HG02938 (cell line): ENCODE measurements around the gene SART3.
"Not testable (repeated sequence)": the region's sequence is repeated elsewhere in the genome, so short reads cannot be mapped to it uniquely, and the experiment has no call there.

Experiments used
- ATAC-seq: cut with Tn5 transposase; IDR thresholded peaks from one replicate; pipeline ENCODE4 v1.9.1; 2021; ENCODE audit warnings: mild to moderate bottlenecking, moderate library complexity; ENCODE audit not compliant: unreplicated experiment

The SART3 gene

DNA sequence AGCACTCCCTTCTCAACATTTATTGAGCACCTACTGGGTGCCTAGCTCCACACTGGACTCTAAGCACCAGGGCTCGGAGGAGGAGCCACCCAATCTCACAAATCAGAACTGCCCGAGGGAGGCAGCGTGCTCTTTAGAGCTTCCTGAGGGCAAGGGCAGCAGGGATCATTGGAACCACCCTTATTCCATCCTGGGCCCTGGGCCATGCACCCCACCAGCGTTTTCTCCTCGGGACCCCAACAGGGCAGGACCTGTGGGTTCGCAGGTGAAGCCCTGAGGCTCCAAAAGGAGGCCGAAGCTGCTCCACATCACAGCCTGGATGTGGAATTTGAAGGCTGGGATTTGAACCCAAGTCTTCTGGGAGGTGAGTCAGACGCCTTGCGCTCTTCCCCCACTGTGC lies 21.5 kb upstream of the SART3 start:
- no peak for ATAC-seq

DNA sequence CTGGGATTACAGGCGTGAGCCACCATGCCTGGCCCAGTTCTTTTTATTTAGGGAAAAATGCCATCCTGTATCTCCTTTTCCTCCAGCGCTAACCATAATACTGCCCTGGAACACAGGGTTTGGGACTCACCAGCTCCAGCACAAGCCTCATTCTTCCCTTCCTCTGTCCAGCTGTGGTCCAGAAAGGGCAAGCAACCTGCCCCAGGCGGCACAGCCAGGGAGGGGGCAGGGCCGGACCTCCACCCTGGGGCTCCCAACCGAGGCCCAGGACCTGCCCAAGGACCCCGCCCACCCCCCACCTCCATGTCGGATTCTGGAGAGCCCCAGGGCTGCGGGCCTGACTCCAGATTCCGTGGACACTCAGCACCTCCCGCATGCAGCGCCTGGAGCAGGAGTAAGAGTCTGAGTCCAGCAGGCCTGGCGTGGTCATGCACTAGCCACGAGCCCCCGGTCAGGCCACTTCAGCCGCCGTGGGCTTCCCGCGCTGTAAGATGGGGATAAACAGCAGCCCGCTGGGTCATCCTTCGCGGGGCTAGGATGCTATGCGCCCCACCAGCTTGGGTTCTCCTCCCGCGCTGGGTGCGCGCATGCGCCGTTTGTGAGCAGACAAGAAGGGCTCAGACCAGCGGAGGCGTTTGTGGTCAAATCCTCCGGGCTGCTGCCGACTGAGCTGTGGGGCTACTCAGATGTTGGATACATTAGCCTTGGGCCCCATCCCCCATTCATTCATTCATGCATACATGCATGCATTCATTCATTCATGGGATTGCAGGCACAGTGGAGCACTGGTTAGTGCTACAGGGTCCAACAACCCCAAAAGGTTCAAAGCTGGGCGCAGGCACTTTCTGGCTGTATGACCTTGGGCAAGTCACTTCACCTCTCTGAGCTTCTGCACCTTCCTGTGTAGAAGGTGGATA lies 20.6 kb upstream of the SART3 start:
- ATAC-seq: no peak

DNA sequence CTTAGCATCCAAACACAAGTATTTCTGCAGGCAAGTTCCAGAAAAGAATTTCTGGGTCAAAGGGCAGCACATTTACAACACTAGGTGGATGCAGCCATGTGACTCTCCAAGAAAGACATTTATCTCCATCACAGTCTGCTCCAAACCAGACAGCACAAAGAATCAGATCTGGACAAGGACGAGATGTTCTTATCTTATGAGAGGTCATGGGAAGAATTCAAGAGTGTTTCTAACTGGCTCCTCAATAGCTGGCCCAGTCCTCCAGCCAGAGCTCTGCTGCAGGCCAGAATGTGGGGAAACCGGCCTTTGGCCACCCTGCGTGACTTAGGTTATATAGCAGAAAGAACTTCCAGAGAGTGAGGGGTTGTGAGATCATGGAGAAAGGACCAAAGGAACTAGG lies 19.6 kb upstream of the SART3 start:
- no peak for ATAC-seq

DNA sequence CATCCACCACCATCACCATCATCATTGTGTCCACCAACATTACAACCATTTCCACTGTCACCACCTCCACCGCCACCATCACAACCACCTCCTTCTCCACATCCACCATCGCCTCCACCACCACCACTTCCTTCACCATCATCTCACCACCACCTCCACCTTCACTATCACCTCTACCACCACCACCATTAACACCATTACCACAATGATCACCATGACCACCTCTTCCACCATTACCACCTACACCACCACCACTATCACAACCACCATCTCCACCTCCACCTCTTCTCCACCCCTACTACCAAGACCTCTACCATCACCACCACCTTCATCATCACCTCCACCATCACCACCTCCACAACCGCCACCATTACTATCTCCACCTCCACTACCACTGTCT lies 17.8 kb upstream of the SART3 start:
- ATAC-seq: no peak

DNA sequence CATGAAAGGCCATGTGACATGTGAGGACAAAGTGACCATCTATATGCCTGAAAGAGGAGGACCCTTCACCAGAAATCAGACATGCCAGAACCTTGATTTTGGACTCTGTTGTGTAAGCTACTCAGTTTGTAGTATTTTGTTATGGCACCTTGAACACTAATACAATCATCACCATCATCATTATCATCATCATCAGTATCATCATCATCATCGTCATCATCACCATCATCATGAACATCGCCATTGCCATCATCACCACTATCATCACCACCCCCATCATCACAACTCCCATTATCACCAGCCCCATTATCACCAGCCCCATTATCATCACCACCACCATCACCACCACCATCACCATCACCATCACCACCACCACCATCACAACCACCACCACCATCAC lies 17.3 kb upstream of the SART3 start:
- ATAC-seq: no peak

DNA sequence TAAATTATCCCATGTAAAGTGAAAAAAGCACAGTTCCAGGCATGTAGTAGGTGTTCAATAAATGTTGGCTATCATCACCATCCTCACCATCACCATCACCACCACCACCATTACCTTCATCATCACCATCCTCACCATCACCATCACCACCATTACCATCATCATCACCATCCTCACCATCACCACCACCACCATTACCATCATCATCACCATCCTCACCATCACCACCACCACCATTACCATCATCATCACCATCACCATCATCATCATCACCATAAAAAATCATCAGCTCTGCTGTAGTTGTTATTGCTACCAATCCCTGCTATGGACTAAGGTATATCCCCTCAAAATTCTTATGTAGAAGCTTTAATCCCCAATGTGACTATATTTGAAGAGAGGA lies 16.5 kb upstream of the SART3 start:
- no peak for ATAC-seq

DNA sequence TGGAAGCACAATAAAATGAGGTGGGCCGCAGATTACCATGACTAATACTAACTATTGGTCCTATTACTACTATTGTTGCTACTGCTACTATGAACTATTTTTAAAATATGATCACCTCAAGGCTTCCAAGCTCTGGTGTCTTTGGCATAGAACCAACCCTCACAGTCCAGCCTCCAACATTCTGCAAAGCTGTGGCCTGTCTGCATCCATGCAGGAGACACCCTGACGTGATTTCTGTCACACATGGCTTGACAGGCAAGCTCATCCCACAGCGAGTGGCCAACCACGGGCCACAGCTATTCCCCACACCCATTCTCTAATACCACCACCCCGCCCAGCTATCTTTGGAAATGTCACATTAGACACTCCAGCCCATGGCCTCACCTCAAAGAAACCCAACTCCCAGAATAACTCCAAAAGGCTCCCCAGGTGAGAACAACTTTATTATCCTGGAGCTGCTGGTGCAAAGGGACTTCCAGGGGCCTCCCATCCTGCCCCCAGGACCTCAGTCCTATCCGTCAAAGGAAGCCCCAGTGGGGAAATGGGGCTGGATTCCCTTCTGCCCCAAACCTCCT lies 15.8 kb upstream of the SART3 start:
- no peak for ATAC-seq

DNA sequence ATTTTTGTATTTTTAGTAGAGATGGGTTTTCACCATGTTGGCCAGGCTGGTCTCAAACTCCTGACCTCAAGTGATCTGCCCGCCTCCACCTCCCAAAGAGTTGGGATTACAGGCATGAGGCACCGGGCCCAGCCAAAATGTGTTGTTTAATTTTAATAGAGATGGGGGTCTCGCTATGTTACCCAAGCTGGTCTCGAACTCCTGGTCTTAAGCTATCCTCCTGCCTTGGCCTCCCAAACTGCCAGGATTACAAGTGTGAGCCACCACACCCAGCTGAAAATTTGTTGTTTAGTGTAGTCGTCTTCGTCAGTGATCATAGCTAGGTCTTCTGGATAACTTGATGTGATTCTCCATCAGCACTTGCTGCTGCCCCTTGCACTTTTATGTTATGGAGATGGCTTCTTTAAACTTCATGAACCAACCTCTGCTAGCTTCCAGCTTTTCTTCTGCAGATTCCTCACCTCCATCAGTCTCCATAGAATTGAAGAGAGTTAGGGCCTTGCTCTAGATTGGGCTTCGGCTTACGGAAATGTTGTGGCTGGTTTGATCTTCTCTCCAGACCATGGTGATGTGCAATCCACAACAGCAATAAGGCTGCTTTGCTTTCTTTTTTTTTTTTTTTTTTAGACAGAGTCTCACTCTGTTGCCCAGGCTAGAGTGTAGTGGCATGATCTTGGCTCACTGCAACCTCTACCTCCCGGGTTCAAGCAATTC lies 14.4 kb upstream of the SART3 start:
- ATAC-seq: no peak

DNA sequence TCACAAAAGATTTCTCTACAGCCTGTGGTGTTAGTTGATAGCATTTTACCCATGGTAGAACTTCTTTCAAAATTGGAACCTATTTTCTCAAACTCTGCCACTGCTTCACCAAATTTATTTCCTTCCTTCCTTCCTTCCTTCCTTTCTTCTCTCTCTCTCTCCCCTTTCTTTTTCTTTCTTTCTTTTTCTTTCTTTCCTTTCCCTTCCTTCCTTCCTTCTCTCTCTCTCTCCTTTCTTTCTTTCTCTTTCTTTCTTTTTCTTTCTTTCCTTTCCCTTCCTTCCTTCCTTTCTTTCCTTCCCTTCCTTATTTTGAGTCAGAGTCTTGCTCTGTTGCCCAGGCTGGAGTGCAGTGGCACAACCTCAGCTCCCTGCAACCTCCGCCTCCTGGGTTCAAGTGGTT lies 13.3 kb upstream of the SART3 start:
- not testable (repeated sequence) for ATAC-seq

DNA sequence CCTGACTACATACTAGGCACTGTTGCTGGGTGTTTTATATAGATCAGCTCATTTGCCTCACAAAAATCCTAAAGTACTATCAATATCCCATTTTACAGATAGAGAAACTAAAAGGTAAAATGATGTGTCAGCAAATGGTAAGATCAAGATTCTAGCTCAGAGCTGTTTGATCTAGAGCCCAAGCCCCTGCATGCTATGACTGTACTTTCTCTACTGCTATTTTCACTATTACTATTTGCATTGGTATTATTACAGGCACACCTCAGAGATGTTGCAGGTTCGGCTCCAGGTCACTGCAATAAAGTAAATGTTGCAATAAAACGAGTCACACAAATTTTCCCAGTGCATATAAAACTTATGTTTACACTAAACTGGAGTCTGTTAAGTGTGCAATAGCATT lies 12.3 kb upstream of the SART3 start:
- ATAC-seq: no peak

DNA sequence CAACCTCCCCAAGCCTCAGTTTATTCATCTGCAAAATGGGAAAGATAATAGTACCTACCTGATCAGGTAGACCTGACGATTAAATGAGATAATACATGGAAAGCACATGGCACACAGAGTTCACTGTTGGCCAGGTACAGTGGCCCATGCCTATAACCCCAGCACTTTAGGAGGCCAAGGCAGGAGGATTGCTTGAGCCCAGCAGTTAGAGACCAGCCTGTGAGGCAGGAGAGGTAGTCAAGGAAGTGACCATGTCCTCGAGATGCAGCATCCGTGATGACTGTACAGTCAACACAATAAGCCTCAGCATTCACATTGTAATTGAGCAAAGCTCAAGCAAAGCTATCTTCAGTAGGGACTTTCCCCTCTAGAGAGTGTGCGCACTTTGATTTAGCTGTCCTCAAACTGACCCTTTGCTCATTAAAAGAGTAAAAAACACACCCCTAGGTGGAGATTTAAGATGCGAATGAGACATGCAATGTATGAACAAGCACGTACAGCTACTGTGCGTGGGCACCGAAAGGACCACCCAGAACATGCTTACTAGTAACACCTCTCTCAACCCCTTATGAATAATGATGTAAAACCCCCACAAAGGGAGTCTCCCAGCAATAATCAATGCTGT lies 11.3 kb upstream of the SART3 start:
- ATAC-seq: no peak

DNA sequence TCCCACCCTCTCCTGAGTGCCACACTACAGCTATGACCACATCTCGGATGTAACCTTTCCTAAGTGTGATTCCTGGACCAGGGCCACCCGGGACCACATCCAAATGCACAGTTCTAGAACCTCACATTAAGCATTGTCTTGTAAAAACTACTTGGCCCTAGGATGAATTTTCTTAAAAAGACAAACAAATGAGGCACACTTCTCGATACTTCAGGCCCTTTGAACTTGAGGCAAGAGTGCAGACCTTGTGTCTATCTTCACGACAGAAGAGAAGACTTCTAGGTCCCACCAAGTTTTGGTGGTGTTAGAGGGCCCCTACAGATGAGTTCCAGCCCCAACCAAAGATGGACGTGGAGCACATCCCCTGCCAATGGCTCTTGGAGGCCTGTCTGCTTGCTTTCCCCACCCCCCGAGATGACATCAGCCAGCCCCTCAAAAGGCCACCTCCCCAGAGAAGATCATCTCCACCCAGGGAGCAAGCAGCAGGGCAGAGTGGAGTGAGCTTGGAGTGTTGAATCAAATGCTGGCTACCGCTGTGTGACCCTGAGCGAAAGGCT lies 10.7 kb upstream of the SART3 start:
- no peak for ATAC-seq

DNA sequence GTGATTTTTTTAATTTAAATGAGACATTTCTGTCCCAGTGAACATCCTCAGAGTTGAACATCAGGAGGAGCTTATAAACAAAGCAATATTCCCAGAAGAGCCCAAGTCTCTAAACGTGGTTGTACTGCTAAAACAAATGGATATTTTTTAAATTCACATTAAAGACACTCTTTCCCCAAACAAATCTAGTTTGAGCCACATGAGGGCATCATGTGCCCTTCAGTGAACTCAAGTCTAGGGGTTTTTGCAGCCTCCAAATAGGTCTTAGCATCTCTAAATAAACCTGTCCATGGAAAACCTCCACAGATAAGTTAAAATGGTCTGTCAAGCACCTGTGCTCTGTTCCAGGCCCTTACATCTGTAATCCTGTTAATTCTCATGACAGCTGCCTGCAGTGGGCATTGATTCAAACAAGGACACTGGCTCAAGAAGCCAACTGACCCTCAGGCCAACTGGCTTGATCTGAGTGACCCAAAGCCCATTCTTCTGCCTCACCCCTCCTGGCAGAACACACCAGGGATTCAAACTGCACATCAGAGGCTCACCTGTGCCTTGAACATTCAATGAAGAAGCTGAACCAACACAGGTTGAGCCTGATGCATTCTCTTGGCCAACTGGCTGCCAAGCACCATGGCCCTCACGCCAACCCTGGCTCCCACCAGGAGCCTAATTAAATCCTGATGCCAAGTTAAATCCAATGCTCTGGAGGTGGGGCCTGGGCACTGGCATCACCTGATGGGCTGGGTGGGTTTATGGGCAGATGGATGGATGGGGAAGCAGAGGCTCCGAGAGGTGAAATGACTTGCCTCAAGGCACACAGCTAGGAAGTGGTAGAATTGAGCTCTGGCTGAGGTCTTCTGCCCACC lies 10.0 kb upstream of the SART3 start:
- ATAC-seq: no peak

DNA sequence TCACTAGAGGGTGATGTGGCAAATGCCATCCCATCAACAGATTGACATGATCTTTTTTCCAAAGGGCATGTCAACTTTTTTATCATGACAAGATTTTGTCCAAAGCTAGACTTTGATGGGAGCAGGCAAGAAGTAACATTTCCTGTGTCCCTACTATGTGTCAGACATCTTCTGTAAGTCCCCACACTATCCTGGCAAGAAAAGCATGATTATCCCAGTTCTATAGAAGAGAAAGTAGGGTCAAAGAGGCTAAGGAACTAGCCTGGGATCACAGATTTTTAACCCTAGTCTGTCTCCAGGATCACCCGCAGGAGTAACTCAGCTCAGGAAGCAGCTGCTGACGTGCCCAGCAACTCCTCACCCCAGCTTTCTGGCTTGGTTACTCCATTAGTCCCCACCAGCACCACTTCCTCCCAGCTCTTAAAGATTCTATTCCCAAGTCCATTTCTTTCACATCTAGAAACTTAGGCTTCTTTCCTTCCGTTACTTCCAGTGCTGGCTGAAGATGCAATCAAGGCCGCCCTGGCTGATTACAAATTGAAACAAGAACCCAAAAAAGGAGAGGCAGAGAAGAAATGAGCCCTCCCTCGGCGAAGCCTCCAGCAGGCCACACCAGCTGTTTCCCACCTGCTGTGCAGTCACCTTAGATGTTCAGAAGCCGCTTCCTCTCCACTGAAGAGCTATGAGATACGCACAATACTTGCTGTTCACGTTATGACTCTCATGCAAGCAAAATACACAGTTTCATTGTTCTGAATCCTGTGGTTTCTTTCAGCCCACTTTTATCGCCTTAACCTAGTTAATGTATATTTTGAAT lies 7.6 kb upstream of the SART3 start:
- ATAC-seq: peak; percentile 78

DNA sequence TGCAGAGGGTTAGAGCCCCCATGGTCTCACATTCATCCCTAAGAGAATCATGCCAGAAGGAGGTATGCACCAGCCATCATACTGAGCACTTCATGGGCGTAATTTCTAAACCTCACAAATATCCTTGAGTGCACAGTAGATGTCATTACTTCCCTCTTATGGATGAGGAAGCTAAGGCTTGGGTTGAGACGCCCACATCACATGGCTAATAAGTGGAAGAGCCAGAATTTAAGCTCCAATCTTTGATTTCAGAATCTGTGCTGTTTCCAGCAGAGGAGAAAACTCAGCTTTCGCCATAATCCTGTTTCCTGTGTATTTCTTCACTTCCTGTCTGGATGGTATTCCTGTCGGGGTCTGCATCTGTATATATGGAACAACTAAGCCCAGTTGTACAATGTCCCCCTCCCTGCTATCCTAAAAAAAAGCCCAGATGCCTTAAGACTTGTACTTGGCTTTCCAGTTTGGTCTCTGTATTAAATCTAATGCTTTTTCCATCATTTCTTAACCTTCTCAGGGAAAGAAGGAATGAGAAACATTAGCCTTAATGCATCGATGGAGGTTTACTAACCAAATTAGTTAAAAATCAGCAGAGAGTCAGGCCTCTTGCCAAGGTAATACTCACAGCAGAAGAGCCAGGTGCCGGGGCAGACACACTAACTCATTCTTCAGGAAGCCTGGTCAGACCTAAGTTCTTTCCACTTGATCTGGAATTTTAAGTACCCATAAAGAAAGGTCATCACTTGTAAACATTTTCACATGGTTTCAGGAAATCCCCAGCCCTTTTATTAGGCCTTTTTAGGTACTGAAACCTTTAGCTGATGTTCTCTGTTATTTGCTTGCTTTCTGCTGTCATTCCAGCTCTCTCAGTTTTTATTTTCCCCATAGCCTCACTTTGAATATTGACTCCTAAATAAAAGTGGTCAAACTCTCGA lies 6.7 kb upstream of the SART3 start:
- ATAC-seq: no peak

DNA sequence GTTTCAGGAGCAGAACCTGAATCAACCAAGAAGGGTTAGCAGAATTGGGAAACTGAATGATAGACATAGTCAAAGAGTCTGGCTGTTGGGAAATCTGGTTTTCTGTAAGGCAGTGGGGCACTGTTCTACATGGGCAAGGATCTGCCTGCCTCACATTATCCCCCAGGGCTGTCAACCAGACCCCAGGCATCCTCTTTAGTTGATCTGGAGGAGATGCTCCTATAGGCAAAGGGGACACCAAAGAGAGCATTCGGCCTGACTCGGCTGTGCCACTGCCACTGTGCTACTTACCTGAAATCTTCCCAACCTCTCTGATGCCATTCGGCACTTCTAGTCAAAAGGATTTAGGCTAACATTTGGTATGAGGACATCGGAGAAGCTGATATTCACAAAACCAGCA lies 5.5 kb upstream of the SART3 start:
- no peak for ATAC-seq

DNA sequence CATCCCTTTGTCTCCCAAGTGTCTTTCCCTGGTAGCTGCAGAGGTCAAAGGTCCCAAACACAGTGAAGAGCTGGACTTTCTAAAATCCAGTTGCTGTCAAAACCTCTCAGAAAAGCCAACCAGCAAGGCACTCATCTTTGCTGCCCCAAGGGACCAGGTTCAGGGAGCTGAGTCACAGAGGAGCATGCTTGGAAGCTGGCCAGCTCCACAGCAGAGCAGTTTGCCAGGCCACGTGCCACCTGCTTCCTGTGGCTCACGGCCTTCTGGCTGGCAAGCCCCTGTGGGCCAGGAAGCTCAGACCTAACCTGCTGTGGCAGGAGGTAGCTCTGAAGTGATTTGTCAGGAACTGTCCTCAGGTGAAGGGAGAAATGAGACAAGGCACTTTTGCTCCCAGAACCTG lies 5.0 kb upstream of the SART3 start:
- no peak for ATAC-seq

DNA sequence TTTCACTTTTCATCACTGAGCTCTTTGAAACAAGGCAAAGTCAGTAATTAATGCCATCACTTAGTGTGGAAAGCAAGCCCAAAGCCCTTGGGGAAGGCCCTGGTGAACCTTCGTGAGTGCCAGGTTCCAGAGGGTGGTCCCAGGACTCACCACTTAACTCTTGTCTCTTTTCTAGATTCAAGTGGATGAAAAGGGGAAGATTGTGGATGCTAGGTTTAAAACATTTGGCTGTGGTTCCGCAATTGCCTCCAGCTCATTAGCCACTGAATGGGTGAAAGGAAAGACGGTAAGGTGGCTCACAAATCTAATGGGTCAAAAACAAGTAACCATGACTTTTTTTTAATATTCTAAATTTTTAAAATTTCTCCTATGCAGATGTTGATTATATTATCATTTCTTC lies 4.2 kb upstream of the SART3 start:
- ATAC-seq: no peak
